ENCODE measurements around the gene LDLRAD4.

GRCh38 chr18:13455471-13455870 is 236.9 kb downstream of the LDLRAD4 start:
- no peak for TF ChIP-seq CTCF (conservative IDR thresholded peaks at IDR 0.05; ENCODE audit: low read depth, low read length)
- no peak for TF ChIP-seq EZH2 (IDR thresholded peaks at IDR 0.05; ENCODE audit: low read length, unreplicated experiment)
- no peak for TF ChIP-seq EZH2phosphoT487 (IDR thresholded peaks at IDR 0.05; ENCODE audit: borderline replicate concordance, low read length)
